Body of pancreas (tissue), 4 donors: ENCODE data around the gene DOK6.

Experiments
- POLR2A ChIP-seq, 3 donors: fragments of 450-650 bp; IDR thresholded peaks; one replicate each; pipeline ENCODE4 v1.6.1; 2016; ENCODE audit warnings: antibody characterized with exemption in 3 of 3, mild to moderate bottlenecking in 2 of 3
- TF ChIP-seq, protein P1 (sequence below), 7 experiments: fragments of 450-650 bp in 4 of 7; fragments of 200-600 bp in 3 of 7; sonication (generic) in 3 of 7; IDR thresholded peaks; one replicate each; pipeline ENCODE4 v1.5.1; 2016 to 2019; ENCODE audit warnings: antibody characterized with exemption in 7 of 7

DNA sequence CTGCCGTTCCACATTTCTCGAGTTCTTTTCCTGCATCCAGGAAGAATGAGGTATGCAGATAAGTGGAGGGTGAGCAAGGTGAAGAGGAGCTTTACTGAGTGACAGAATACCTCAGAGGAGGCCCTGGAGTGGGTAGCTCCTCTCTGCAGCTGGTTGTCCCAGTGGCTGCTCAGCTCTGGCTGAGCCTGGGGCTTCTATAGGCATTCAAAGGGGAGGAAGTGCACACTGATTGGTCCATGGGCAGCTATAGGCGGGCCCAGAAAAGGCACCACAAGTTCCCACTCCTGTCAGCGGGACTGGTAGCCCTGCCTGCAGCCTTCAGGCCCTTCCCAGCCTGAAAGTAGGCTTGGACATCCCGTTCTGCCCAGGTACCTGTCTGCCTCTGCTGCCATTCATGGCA, 94.7 kb downstream of the DOK6 start:
- TF ChIP-seq, protein P1, sequence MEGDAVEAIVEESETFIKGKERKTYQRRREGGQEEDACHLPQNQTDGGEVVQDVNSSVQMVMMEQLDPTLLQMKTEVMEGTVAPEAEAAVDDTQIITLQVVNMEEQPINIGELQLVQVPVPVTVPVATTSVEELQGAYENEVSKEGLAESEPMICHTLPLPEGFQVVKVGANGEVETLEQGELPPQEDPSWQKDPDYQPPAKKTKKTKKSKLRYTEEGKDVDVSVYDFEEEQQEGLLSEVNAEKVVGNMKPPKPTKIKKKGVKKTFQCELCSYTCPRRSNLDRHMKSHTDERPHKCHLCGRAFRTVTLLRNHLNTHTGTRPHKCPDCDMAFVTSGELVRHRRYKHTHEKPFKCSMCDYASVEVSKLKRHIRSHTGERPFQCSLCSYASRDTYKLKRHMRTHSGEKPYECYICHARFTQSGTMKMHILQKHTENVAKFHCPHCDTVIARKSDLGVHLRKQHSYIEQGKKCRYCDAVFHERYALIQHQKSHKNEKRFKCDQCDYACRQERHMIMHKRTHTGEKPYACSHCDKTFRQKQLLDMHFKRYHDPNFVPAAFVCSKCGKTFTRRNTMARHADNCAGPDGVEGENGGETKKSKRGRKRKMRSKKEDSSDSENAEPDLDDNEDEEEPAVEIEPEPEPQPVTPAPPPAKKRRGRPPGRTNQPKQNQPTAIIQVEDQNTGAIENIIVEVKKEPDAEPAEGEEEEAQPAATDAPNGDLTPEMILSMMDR (IDR thresholded peaks at IDR 0.05): no peak
- TF ChIP-seq POLR2A (IDR thresholded peaks at IDR 0.05): no peak
